Endothelial cell of umbilical vein (primary cell): ENCODE data around the gene HYDIN. TPM values are rescaled to one million over a fixed set of nuclear protein-coding genes. Genes with fewer than 3 reads are reported as not detected.

Experiments used
- BruUV-seq: library from RNA; stranded (reverse); fragments of 400-500 nt; replicated peaks from 2 replicates; lab custom pipeline; 2021; lab: Mats Ljungman, UMichigan
- CTCF ChIA-PET: fragments of 300-600, 350-600 bp; sonication (Branson Sonifier 250); formaldehyde crosslinking; loops from one replicate; lab custom pipeline; 2021; ENCODE audit warnings: antibody characterized with exemption, inconsistent platforms; lab: Charles Lee
- POLR2A ChIA-PET: fragments of 300-600, 350-600 bp; sonication (Branson Sonifier 250); formaldehyde crosslinking; loops from one replicate; lab custom pipeline; 2021; ENCODE audit warnings: antibody characterized with exemption, inconsistent platforms; lab: Charles Lee
- DNase-seq: peaks from one replicate; pipeline ENCODE4 v3.0.0-alpha.2; 2011; ENCODE audit warnings: low read depth, low spot score
- FAIRE-seq: peaks from 2 replicates; lab custom pipeline; 2011; peaks lifted over from hg19 to GRCh38; lab: Jason Lieb, UNC
- H2AFZ ChIP-seq: 2 replicates; pipeline ENCODE4 v1.6.0; 2012; ENCODE audit warnings: low read depth, low read length, control low read depth, inconsistent platforms
- H3K27ac ChIP-seq: 2 replicates; pipeline ENCODE4 v1.5.1; 2011; ENCODE audit warnings: low read depth, mild to moderate bottlenecking, control low read depth, low read length, moderate library complexity; ENCODE audit not compliant: insufficient read depth
- H3K27me3 ChIP-seq, 2 experiments: 2 replicates each; pipeline versions ENCODE4 v1.6.0 to v1.6.1; 2011; ENCODE audit warnings: low read length in 2 of 2, mixed read lengths in 1 of 2; ENCODE audit not compliant: control insufficient read depth in 2 of 2, insufficient read depth in 2 of 2
- H3K36me3 ChIP-seq, 2 experiments: 2 replicates in 1 of 2; 3 replicates in 1 of 2; pipeline ENCODE4 v1.5.1; 2011; ENCODE audit warnings: low read length in 2 of 2, mild to moderate bottlenecking in 1 of 2, moderate library complexity in 1 of 2; ENCODE audit not compliant: control insufficient read depth in 2 of 2, insufficient read depth in 2 of 2; ENCODE audit errors: extremely low read depth in 1 of 2
- H3K4me1 ChIP-seq: 3 replicates; pipeline ENCODE4 v1.5.1; 2011; ENCODE audit warnings: mild to moderate bottlenecking, low read length; ENCODE audit not compliant: control insufficient read depth, insufficient read depth; ENCODE audit errors: extremely low read depth
- H3K4me2 ChIP-seq: 2 replicates; pipeline ENCODE4 v1.6.1; 2011; ENCODE audit warnings: low read length, control low read depth, mixed read lengths; ENCODE audit not compliant: insufficient read depth
- H3K4me3 ChIP-seq, 3 experiments: fragments of 200-600 bp in 1 of 3; sonication (generic), shearing (Covaris generic) in 1 of 3; replicated peaks in 1 of 3; 2 replicates each; pipeline ENCODE4 v1.5.1; 2011 to 2016; ENCODE audit warnings: control low read depth in 3 of 3, low read length in 3 of 3, mild to moderate bottlenecking in 2 of 3, inconsistent platforms in 1 of 3, low read depth in 1 of 3, moderate library complexity in 1 of 3; ENCODE audit not compliant: insufficient read depth in 1 of 3
- H3K79me2 ChIP-seq: 2 replicates; pipeline ENCODE4 v1.6.0; 2012; ENCODE audit warnings: low read length, inconsistent platforms; ENCODE audit not compliant: control insufficient read depth, insufficient read depth
- H3K9ac ChIP-seq: replicated peaks from 2 replicates; pipeline ENCODE3; 2011; ENCODE audit warnings: low read length, control low read depth; ENCODE audit not compliant: insufficient read depth; ENCODE audit errors: extremely low read depth
- H3K9me1 ChIP-seq: replicated peaks from 3 replicates; pipeline ENCODE4 v1.6.0; 2011; ENCODE audit warnings: mild to moderate bottlenecking, low read length; ENCODE audit not compliant: control insufficient read depth, insufficient read depth; ENCODE audit errors: extremely low read depth
- H3K9me3 ChIP-seq: replicated peaks from 2 replicates; pipeline ENCODE4 v1.5.1; 2012; ENCODE audit warnings: low read length, inconsistent platforms; ENCODE audit not compliant: control insufficient read depth, insufficient read depth
- H4K20me1 ChIP-seq: replicated peaks from 2 replicates; pipeline ENCODE3; 2011; ENCODE audit warnings: mild to moderate bottlenecking, low read length; ENCODE audit not compliant: control insufficient read depth, insufficient read depth; ENCODE audit errors: extremely low read depth
- EZH2 ChIP-seq: IDR thresholded peaks from 2 replicates; pipeline ENCODE4 v1.6.1; 2012; ENCODE audit warnings: borderline replicate concordance, low read depth, mild to moderate bottlenecking, moderate library complexity, low read length, inconsistent platforms; ENCODE audit not compliant: severe bottlenecking
- FOS ChIP-seq: IDR thresholded peaks from 2 replicates; pipeline ENCODE4 v1.6.1; 2011; ENCODE audit warnings: mild to moderate bottlenecking, low read length, moderate library complexity, borderline replicate concordance; ENCODE audit not compliant: insufficient read depth
- GATA2 ChIP-seq: IDR thresholded peaks from 2 replicates; pipeline ENCODE4 v1.7.0; 2011; ENCODE audit warnings: low read depth, mild to moderate bottlenecking, moderate library complexity, mixed read lengths, low read length; ENCODE audit not compliant: insufficient read length, insufficient read depth
- JUN ChIP-seq: IDR thresholded peaks from 2 replicates; pipeline ENCODE4 v1.6.1; 2011; ENCODE audit warnings: borderline replicate concordance, low read depth; ENCODE audit not compliant: insufficient read length, insufficient read depth
- MYC ChIP-seq: IDR thresholded peaks from one replicate; pipeline ENCODE4 v1.6.1; 2011; ENCODE audit warnings: mild to moderate bottlenecking, low read depth, low read length
- POLR2A ChIP-seq: IDR thresholded peaks from 2 replicates; pipeline ENCODE4 v1.6.1; 2012; ENCODE audit warnings: low read depth, mild to moderate bottlenecking, control low read depth, low read length
- POLR2AphosphoS5 ChIP-seq: IDR thresholded peaks from 2 replicates; pipeline ENCODE4 v1.6.1; 2012; ENCODE audit warnings: low read depth, mild to moderate bottlenecking, control low read depth, low read length, moderate library complexity; ENCODE audit not compliant: insufficient read depth
- dilution Hi-C: fragments of 300-500 bp; cut with MboI; formaldehyde crosslinking; loops from one replicate; pipeline ENCODE4 v1.15.0; 2019; ENCODE audit warnings: low sequenced_read_pairs; ENCODE audit not compliant: extremely low pct_ligation_motif_present
- intact Hi-C: fragments of 100-400 bp; cut with micrococcal nuclease; formaldehyde crosslinking; loops from one replicate; pipeline ENCODE4 v1.10.0; 2022
- polyA plus RNA-seq, 4 experiments: library from polyadenylated mRNA; depleted of rRNA in 3 of 4; stranded (reverse) in 3 of 4; unstranded in 1 of 4; fragments of >200 nt; gene quantifications; 2 replicates each; pipeline versions ENCODE4 v1.2.1 to v1.2.3, GENCODE V29; 2011 to 2012; ENCODE audit warnings: missing spikeins in 1 of 4
- total RNA-seq: library from RNA; stranded (reverse); gene quantifications from 2 replicates; pipeline ENCODE4 v1.2.3, GENCODE V29; 2021
- TF ChIP-seq, protein P1 (sequence below): IDR thresholded peaks from 2 replicates; pipeline ENCODE4 v1.6.1; 2011; ENCODE audit not compliant: insufficient read depth, insufficient read length
- TF ChIP-seq, protein P2 (sequence below), 2 donors: IDR thresholded peaks; 1 replicate in 1 of 2; 2 replicates in 1 of 2; pipeline ENCODE4 v1.5.1; 2011; ENCODE audit warnings: low read length in 2 of 2, mild to moderate bottlenecking in 2 of 2, moderate library complexity in 2 of 2, control low read depth in 1 of 2, inconsistent platforms in 1 of 2, low read depth in 1 of 2; ENCODE audit not compliant: insufficient read depth in 1 of 2; ENCODE audit errors: extremely low read depth in 1 of 2

Gene HYDIN
- total and polyA plus RNA-seq, 2 donors (not counting 3 experiments of a cell fraction or from before 2014, with no cell fraction given): not detected

- peak overlapping the region; percentile 49 for H3K27ac ChIP-seq
- no peaks in the 10 kb centered on the region for H3K9me1 ChIP-seq
- dilution Hi-C loops (no loop called here), intact Hi-C loops (loop anchor here (5.0 kb wide), 1 partner anchor 487 kb away; the partner anchor contains the start of gene CMTR2)
- CTCF ChIA-PET: interaction anchor here (1.5 to 1.9 kb wide), 2 partner anchors 9 to 511 kb away, joined by 3 to 4 read pairs; no protein-coding TSS in a partner anchor
- H3K9ac ChIP-seq: peak overlapping the region; percentile 92
- peak overlapping the region; percentile 77 to 94 (median 91) for H3K4me3 ChIP-seq
- H3K79me2 ChIP-seq: peaks cover 44% of the 10 kb centered on the region
- BruUV-seq: TSS peak; percentile 24
- no peak for DNase-seq
- H3K4me2 ChIP-seq: peak overlapping the region; percentile 96
- H4K20me1 ChIP-seq: no peaks in the 10 kb centered on the region
- no peaks in the 10 kb centered on the region for H3K9me3 ChIP-seq
- TF ChIP-seq FOS: no peak
- TF ChIP-seq, protein P1, sequence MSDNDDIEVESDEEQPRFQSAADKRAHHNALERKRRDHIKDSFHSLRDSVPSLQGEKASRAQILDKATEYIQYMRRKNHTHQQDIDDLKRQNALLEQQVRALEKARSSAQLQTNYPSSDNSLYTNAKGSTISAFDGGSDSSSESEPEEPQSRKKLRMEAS: no peak
- TF ChIP-seq MYC: no peak
- no peaks in the 10 kb centered on the region for H3K27me3 ChIP-seq
- no peaks in the 10 kb centered on the region for H3K36me3 ChIP-seq
- POLR2A ChIA-PET: no interaction called here
- peak overlapping the region; percentile 56 for H2AFZ ChIP-seq
- H3K4me1 ChIP-seq: peaks cover 16% of the 10 kb centered on the region
- FAIRE-seq: no peak
Observed at GRCh38 chr16:70800311-70800710, 430.2 kb downstream of the HYDIN start.

DNA sequence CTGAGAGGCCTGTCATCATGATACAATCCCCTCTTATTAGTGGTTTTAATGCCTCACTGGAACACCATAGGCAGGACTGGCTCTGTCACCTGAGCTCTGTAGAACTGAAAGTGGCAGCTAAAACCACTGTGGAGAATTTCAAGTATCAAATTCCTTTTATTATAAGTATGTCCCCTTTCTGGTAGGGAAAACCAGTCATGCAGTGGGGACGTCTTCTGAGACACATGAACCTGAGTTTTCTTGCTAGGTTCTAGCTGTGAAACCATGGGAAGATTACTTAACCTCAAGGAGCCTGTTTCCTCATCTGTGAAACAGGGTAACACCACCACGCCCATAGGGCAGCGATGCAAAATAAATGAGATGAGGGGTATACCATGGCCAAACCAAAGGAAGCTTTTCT lies 434.2 kb downstream of the HYDIN start:
- intact Hi-C loops: no loop called here
- Histone ChIP-seq H3K9me3 (no peaks in the 10 kb centered on the region), H4K20me1 (no peaks in the 10 kb centered on the region)

More for the DNA sequence above, 434.2 kb downstream of the HYDIN start:
- dilution Hi-C loops: no loop called here
- Histone ChIP-seq H3K4me2 (no peak overlapping the region), H3K27ac (no peak overlapping the region), H3K4me1 (peaks cover 9% of the 10 kb centered on the region), H3K9me1 (no peaks in the 10 kb centered on the region), H3K79me2 (peaks cover 65% of the 10 kb centered on the region), H2AFZ (no peak overlapping the region), H3K27me3 (no peaks in the 10 kb centered on the region), H3K9ac (no peak overlapping the region), H3K36me3 (no peaks in the 10 kb centered on the region), H3K4me3 (no peak overlapping the region)
- no TSS peak for BruUV-seq
- DNase-seq (no peak), FAIRE-seq (no peak)
- TF ChIP-seq POLR2AphosphoS5 (no peak), POLR2A (no peak), FOS (no peak), JUN (no peak), GATA2 (no peak), EZH2 (no peak), MYC (no peak)
- TF ChIP-seq, protein P1: no peak
- TF ChIP-seq, protein P2, sequence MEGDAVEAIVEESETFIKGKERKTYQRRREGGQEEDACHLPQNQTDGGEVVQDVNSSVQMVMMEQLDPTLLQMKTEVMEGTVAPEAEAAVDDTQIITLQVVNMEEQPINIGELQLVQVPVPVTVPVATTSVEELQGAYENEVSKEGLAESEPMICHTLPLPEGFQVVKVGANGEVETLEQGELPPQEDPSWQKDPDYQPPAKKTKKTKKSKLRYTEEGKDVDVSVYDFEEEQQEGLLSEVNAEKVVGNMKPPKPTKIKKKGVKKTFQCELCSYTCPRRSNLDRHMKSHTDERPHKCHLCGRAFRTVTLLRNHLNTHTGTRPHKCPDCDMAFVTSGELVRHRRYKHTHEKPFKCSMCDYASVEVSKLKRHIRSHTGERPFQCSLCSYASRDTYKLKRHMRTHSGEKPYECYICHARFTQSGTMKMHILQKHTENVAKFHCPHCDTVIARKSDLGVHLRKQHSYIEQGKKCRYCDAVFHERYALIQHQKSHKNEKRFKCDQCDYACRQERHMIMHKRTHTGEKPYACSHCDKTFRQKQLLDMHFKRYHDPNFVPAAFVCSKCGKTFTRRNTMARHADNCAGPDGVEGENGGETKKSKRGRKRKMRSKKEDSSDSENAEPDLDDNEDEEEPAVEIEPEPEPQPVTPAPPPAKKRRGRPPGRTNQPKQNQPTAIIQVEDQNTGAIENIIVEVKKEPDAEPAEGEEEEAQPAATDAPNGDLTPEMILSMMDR (IDR thresholded peaks at IDR 0.05; ENCODE audit: extremely low read depth in 1 of 2, insufficient read depth in 1 of 2, low read depth in 1 of 2, low read length in 2 of 2): no peak
- ChIA-PET POLR2A (no interaction called here), CTCF (no interaction called here)
